Measurements from ENCODE around the gene BTBD9.

The BTBD9 gene

DNA sequence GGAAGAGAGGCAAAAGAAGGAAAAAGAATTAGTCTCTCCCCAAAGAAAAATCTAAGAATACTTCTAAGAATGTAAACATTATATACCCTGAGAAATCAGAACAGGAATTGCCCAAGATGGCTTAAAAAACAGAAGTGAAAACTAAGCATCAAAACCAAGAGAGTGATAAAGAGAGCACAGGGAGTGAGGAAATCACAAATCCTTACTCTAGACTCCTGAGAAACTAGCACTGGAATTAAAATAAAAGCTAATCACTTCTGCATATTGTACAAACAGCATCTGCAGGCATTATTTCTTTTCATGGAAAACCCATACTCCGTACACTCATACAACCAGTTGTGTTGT is 285.7 kb downstream of the BTBD9 start:
- no peak overlapping the region for H3K9ac ChIP-seq (ENCODE audit: low read depth, low read length)
- H3K9me3 ChIP-seq (ENCODE audit: insufficient read depth, low read length, severe bottlenecking): no peaks in the 10 kb centered on the region
- ATAC-seq (ENCODE audit: insufficient read depth, low read depth) (no peak), DNase-seq (no peak)
- H4K20me1 ChIP-seq (ENCODE audit: insufficient read depth, low read length): no peaks in the 10 kb centered on the region; the same call in 1 of the 2 replicates
- H3K79me2 ChIP-seq (ENCODE audit: insufficient read depth, low read length): no peaks in the 10 kb centered on the region
- TF ChIP-seq EZH2 (IDR thresholded peaks at IDR 0.05; ENCODE audit: borderline replicate concordance, low read depth, low read length, severe bottlenecking): no peak
- TF ChIP-seq, protein P1, sequence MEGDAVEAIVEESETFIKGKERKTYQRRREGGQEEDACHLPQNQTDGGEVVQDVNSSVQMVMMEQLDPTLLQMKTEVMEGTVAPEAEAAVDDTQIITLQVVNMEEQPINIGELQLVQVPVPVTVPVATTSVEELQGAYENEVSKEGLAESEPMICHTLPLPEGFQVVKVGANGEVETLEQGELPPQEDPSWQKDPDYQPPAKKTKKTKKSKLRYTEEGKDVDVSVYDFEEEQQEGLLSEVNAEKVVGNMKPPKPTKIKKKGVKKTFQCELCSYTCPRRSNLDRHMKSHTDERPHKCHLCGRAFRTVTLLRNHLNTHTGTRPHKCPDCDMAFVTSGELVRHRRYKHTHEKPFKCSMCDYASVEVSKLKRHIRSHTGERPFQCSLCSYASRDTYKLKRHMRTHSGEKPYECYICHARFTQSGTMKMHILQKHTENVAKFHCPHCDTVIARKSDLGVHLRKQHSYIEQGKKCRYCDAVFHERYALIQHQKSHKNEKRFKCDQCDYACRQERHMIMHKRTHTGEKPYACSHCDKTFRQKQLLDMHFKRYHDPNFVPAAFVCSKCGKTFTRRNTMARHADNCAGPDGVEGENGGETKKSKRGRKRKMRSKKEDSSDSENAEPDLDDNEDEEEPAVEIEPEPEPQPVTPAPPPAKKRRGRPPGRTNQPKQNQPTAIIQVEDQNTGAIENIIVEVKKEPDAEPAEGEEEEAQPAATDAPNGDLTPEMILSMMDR (IDR thresholded peaks at IDR 0.05; ENCODE audit: borderline replicate concordance, extremely low read depth, low read length, poor library complexity, severe bottlenecking): no peak
- no peak overlapping the region for H3K4me3 ChIP-seq (ENCODE audit: low read depth in 1 of 2, low read length in 2 of 2)
- H3K36me3 ChIP-seq (ENCODE audit: insufficient read depth, low read length): no peaks in the 10 kb centered on the region
- H3K4me2 ChIP-seq (ENCODE audit: insufficient read depth, low read length): no peak overlapping the region
- H3K27me3 ChIP-seq (ENCODE audit: insufficient read depth, low read length, poor library complexity): no peaks in the 10 kb centered on the region
- H3K4me1 ChIP-seq (ENCODE audit: insufficient read depth, low read length): no peaks in the 10 kb centered on the region
- no peak overlapping the region for H3K27ac ChIP-seq (ENCODE audit: low read length)
- no peak overlapping the region for H2AFZ ChIP-seq (ENCODE audit: low read depth, low read length)

DNA sequence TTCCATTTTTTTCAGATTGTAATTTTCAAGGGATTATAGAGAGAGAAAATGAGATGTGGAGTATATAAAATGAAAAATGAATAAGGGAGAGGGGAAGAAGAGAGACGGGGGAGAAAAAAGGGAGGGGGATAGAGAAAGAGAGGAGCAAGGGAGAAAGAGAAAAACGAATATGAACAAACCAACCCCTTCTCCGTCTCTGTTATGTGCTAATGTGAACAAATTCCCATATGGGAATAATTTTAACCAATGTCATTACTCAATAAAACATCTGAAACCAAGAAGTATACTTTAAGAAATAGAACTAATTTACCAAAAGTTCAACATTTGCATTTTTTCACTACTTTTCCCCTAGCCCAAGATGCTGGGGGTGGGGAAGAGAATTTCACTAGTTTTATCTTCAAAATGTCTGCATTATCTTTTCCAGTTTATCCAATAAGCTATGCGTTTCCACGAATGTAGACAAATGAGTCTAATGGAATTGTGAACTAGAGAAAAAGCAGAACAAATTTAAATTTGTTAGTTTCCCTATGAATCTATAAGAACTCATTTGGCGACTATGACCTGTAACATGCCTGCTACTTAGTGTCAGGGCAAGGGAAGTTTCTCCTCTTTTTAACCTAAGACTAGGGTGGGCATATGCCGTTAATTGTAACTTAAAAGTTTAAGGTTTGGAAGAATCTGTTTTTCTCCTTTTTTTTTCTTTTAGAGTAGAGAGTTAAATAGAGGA is 286.3 kb downstream of the BTBD9 start:
- DNase-seq (no peak), ATAC-seq (ENCODE audit: insufficient read depth, low read depth) (no peak)
- H3K27me3 ChIP-seq (ENCODE audit: insufficient read depth, low read length, poor library complexity): no peaks in the 10 kb centered on the region
- H3K79me2 ChIP-seq (ENCODE audit: insufficient read depth, low read length): no peaks in the 10 kb centered on the region
- no peaks in the 10 kb centered on the region; the same call in 1 of the 2 replicates for H4K20me1 ChIP-seq (ENCODE audit: insufficient read depth, low read length)
- no peak overlapping the region for H3K9ac ChIP-seq (ENCODE audit: low read depth, low read length)
- H3K9me3 ChIP-seq (ENCODE audit: insufficient read depth, low read length, severe bottlenecking): no peaks in the 10 kb centered on the region
- H3K4me1 ChIP-seq (ENCODE audit: insufficient read depth, low read length): no peaks in the 10 kb centered on the region
- H3K4me3 ChIP-seq (ENCODE audit: low read depth in 1 of 2, low read length in 2 of 2): no peak overlapping the region
- TF ChIP-seq EZH2 (IDR thresholded peaks at IDR 0.05; ENCODE audit: borderline replicate concordance, low read depth, low read length, severe bottlenecking): no peak
- TF ChIP-seq, protein P1 (IDR thresholded peaks at IDR 0.05; ENCODE audit: borderline replicate concordance, extremely low read depth, low read length, poor library complexity, severe bottlenecking): no peak
- no peak overlapping the region for H3K4me2 ChIP-seq (ENCODE audit: insufficient read depth, low read length)
- H2AFZ ChIP-seq (ENCODE audit: low read depth, low read length): no peak overlapping the region
- H3K36me3 ChIP-seq (ENCODE audit: insufficient read depth, low read length): no peaks in the 10 kb centered on the region
- H3K27ac ChIP-seq (ENCODE audit: low read length): no peak overlapping the region

DNA sequence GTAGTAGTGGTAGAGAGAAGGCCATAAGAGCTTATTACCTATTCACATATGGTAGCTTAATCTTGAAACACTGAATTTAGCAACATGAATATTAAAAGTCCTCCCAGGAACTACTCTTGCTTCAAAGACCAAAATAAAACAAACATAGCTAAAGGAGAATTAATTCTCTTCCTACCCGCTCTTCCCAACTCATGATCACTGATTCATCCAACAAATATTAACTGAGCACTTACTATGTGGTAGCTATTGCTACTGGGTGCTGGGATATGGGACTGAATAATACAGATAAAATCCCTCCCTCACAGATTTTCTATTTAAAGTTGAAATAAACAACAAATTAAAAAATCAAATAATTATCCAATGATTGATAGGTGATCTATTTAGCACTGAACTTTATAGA is 287.1 kb downstream of the BTBD9 start:
- Histone ChIP-seq H3K36me3 (ENCODE audit: insufficient read depth, low read length) (no peaks in the 10 kb centered on the region), H3K9me3 (ENCODE audit: insufficient read depth, low read length, severe bottlenecking) (no peaks in the 10 kb centered on the region), H3K27ac (ENCODE audit: low read length) (no peak overlapping the region), H3K9ac (ENCODE audit: low read depth, low read length) (no peak overlapping the region), H3K4me1 (ENCODE audit: insufficient read depth, low read length) (no peaks in the 10 kb centered on the region), H4K20me1 (ENCODE audit: insufficient read depth, low read length) (no peaks in the 10 kb centered on the region; the same call in 1 of the 2 replicates), H3K4me2 (ENCODE audit: insufficient read depth, low read length) (no peak overlapping the region), H3K4me3 (ENCODE audit: low read depth in 1 of 2, low read length in 2 of 2) (no peak overlapping the region), H3K27me3 (ENCODE audit: insufficient read depth, low read length, poor library complexity) (no peaks in the 10 kb centered on the region), H3K79me2 (ENCODE audit: insufficient read depth, low read length) (no peaks in the 10 kb centered on the region), H2AFZ (ENCODE audit: low read depth, low read length) (no peak overlapping the region)
- TF ChIP-seq, protein P1 (IDR thresholded peaks at IDR 0.05; ENCODE audit: borderline replicate concordance, extremely low read depth, low read length, poor library complexity, severe bottlenecking): no peak
- TF ChIP-seq EZH2 (IDR thresholded peaks at IDR 0.05; ENCODE audit: borderline replicate concordance, low read depth, low read length, severe bottlenecking): no peak
- DNase-seq: no peak
- ATAC-seq (ENCODE audit: insufficient read depth, low read depth): no peak

Data from DND-41 (cell line).